ENCODE measurements around the gene ARHGAP21.

- TF ChIP-seq, protein P1, sequence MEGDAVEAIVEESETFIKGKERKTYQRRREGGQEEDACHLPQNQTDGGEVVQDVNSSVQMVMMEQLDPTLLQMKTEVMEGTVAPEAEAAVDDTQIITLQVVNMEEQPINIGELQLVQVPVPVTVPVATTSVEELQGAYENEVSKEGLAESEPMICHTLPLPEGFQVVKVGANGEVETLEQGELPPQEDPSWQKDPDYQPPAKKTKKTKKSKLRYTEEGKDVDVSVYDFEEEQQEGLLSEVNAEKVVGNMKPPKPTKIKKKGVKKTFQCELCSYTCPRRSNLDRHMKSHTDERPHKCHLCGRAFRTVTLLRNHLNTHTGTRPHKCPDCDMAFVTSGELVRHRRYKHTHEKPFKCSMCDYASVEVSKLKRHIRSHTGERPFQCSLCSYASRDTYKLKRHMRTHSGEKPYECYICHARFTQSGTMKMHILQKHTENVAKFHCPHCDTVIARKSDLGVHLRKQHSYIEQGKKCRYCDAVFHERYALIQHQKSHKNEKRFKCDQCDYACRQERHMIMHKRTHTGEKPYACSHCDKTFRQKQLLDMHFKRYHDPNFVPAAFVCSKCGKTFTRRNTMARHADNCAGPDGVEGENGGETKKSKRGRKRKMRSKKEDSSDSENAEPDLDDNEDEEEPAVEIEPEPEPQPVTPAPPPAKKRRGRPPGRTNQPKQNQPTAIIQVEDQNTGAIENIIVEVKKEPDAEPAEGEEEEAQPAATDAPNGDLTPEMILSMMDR (IDR thresholded peaks at IDR 0.05; ENCODE audit: low read depth, low read length, poor library complexity, severe bottlenecking): no peak
- no peak for TF ChIP-seq EZH2phosphoT487 (IDR thresholded peaks at IDR 0.05; ENCODE audit: borderline replicate concordance, low read length)
Measured at GRCh38 chr10:24561453-24561852, 162.2 kb downstream of the ARHGAP21 start.

All from DOHH2 (cell line).